B cell (primary cell): ENCODE measurements around the gene AEBP1. TPM values are rescaled to one million over a fixed set of nuclear protein-coding genes. Genes with fewer than 3 reads are reported as not detected.

Experiments
- ATAC-seq: fragments of 200-7000 bp; cut with Tn5 transposase; one replicate; pipeline ENCODE4 v1.10.0; 2021; ENCODE audit warnings: low read depth, mild to moderate bottlenecking, moderate number of reproducible peaks, moderate library complexity
- CTCF ChIA-PET: fragments of 350-600 bp; sonication (Branson Sonifier 250); formaldehyde crosslinking; loops from one replicate; lab custom pipeline; 2021; ENCODE audit warnings: antibody characterized with exemption, inconsistent platforms; lab: Charles Lee
- POLR2A ChIA-PET: fragments of 350-600 bp; sonication (Branson Sonifier 250); formaldehyde crosslinking; loops from one replicate; lab custom pipeline; 2021; ENCODE audit warnings: antibody characterized with exemption; lab: Charles Lee
- DNase-seq: peaks from one replicate; pipeline ENCODE4 v3.0.0; 2013
- H2AFZ ChIP-seq: 2 replicates; pipeline ENCODE4 v1.6.1; 2012; ENCODE audit warnings: mild to moderate bottlenecking, low read depth, low read length; ENCODE audit not compliant: insufficient read depth, poor library complexity, severe bottlenecking
- H3K27ac ChIP-seq, 2 donors: 1 replicate in 1 of 2; 2 replicates in 1 of 2; pipeline ENCODE4 v1.5.1; 2012 to 2013; ENCODE audit warnings: low read length in 2 of 2, mild to moderate bottlenecking in 2 of 2, moderate library complexity in 1 of 2
- H3K27me3 ChIP-seq, 4 experiments: fragments of 200-600 bp in 1 of 4; sonication (generic) in 1 of 4; replicated peaks in 1 of 4; 1 replicate in 2 of 4; 2 replicates in 2 of 4; pipeline versions ENCODE4 v1.6.1 to v1.7.0; 2013 to 2016; ENCODE audit warnings: low read length in 3 of 4, mild to moderate bottlenecking in 2 of 4, mixed read lengths in 1 of 4, moderate library complexity in 1 of 4; ENCODE audit not compliant: insufficient read depth in 4 of 4, control insufficient read depth in 3 of 4; ENCODE audit errors: control extremely low read depth in 1 of 4
- H3K36me3 ChIP-seq, 2 experiments: replicated peaks in 1 of 2; 1 replicate in 1 of 2; 2 replicates in 1 of 2; pipeline versions ENCODE4 v1.6.1 to v1.7.1; 2013; ENCODE audit warnings: low read length in 1 of 2; ENCODE audit not compliant: insufficient read depth in 2 of 2, control insufficient read depth in 1 of 2; ENCODE audit errors: control extremely low read depth in 1 of 2, extremely low read depth in 1 of 2
- H3K4me1 ChIP-seq, 2 donors: fragments of 200-600 bp in 1 of 2; sonication (generic) in 1 of 2; 1 replicate in 1 of 2; 2 replicates in 1 of 2; pipeline versions ENCODE4 v1.5.1 to v1.6.1; 2013 to 2017; ENCODE audit warnings: low read length in 2 of 2; ENCODE audit not compliant: control insufficient read depth in 2 of 2, insufficient read depth in 2 of 2
- H3K4me2 ChIP-seq: replicated peaks from 2 replicates; pipeline ENCODE3; 2012; ENCODE audit warnings: mild to moderate bottlenecking, low read depth, low read length; ENCODE audit not compliant: poor library complexity, severe bottlenecking
- H3K4me3 ChIP-seq, 5 experiments: fragments of 200-600 bp in 1 of 5; sonication (generic) in 1 of 5; 1 replicate in 3 of 5; 2 replicates in 2 of 5; pipeline versions ENCODE4 v1.5.1 to v1.7.0; 2011 to 2016; ENCODE audit warnings: low read length in 4 of 5, mild to moderate bottlenecking in 4 of 5, low read depth in 2 of 5, control low read depth in 1 of 5, moderate library complexity in 1 of 5; ENCODE audit not compliant: insufficient read depth in 1 of 5; ENCODE audit errors: control extremely low read depth in 1 of 5, extremely low read depth in 1 of 5
- H3K79me2 ChIP-seq: fragments of 200-600 bp; sonication (generic); one replicate; pipeline ENCODE4 v1.6.0; 2016; ENCODE audit warnings: low read length; ENCODE audit not compliant: control insufficient read depth, insufficient read depth
- H3K9ac ChIP-seq: fragments of 200-600 bp; sonication (generic); 2 replicates; pipeline ENCODE4 v1.6.1; 2017; ENCODE audit warnings: mild to moderate bottlenecking, low read length, moderate library complexity
- H3K9me3 ChIP-seq, 3 donors: one replicate each; pipeline versions ENCODE4 v1.6.1 to v1.7.1; 2013; ENCODE audit warnings: low read length in 2 of 3; ENCODE audit not compliant: control insufficient read depth in 2 of 3, insufficient read depth in 1 of 3; ENCODE audit errors: control extremely low read depth in 1 of 3
- H4K20me1 ChIP-seq: 2 replicates; pipeline ENCODE4 v1.6.0; 2012; ENCODE audit warnings: mild to moderate bottlenecking, low read length; ENCODE audit not compliant: insufficient read depth, control insufficient read depth, poor library complexity, severe bottlenecking
- H3K27ac Mint-ChIP-seq: one replicate; pipeline ENCODE4 v1.8.0; 2021; ENCODE audit warnings: mixed read lengths
- H3K27me3 Mint-ChIP-seq: one replicate; pipeline ENCODE4 v1.8.0; 2021; ENCODE audit warnings: mixed read lengths
- H3K4me1 Mint-ChIP-seq: one replicate; pipeline ENCODE4 v1.8.0; 2021; ENCODE audit warnings: mixed read lengths
- H3K4me3 Mint-ChIP-seq: one replicate; pipeline ENCODE4 v1.8.0; 2021; ENCODE audit warnings: mixed read lengths
- H3K9me3 Mint-ChIP-seq: one replicate; pipeline ENCODE4 v1.8.0; 2022; ENCODE audit warnings: mixed read lengths; ENCODE audit not compliant: insufficient read depth
- EZH2 ChIP-seq: IDR thresholded peaks from 2 replicates; pipeline ENCODE4 v1.6.1; 2012; ENCODE audit warnings: borderline replicate concordance, low read depth, mild to moderate bottlenecking, moderate library complexity, low read length; ENCODE audit not compliant: insufficient read depth, poor library complexity, severe bottlenecking
- WGBS: methylation state at CpG from one replicate; pipeline ENCODE4 v1.1.5; 2013; ENCODE audit warnings: missing lambda C conversion rate; ENCODE audit not compliant: insufficient coverage; 5-methylcytosine and 5-hydroxymethylcytosine counted together
- intact Hi-C: fragments of 100-400 bp; cut with micrococcal nuclease; formaldehyde crosslinking; loops from one replicate; pipeline ENCODE4 v1.10.0; 2022
- polyA plus RNA-seq: library from polyadenylated mRNA; depleted of rRNA; stranded (reverse); fragments of >200 nt; gene quantifications from 2 replicates; pipeline ENCODE4 v1.2.3, GENCODE V29; 2012
- total RNA-seq, 2 donors: library from RNA; stranded (reverse); fragments of 120-200 nt in 1 of 2; gene quantifications; 1 replicate in 1 of 2; 2 replicates in 1 of 2; pipeline versions ENCODE4 v1.2.3 to v1.2.4, GENCODE V29; 2013 to 2022
- TF ChIP-seq, protein P1 (sequence below): fragments of 200-600 bp; IDR thresholded peaks from one replicate; pipeline ENCODE4 v1.8.0; 2022; ENCODE audit warnings: antibody characterized with exemption, mild to moderate bottlenecking

AEBP1 gene
- total and polyA plus RNA-seq, 2 donors (not counting 1 experiment from before 2014, with no cell fraction given) = 20.2 to 36.7 TPM

DNA sequence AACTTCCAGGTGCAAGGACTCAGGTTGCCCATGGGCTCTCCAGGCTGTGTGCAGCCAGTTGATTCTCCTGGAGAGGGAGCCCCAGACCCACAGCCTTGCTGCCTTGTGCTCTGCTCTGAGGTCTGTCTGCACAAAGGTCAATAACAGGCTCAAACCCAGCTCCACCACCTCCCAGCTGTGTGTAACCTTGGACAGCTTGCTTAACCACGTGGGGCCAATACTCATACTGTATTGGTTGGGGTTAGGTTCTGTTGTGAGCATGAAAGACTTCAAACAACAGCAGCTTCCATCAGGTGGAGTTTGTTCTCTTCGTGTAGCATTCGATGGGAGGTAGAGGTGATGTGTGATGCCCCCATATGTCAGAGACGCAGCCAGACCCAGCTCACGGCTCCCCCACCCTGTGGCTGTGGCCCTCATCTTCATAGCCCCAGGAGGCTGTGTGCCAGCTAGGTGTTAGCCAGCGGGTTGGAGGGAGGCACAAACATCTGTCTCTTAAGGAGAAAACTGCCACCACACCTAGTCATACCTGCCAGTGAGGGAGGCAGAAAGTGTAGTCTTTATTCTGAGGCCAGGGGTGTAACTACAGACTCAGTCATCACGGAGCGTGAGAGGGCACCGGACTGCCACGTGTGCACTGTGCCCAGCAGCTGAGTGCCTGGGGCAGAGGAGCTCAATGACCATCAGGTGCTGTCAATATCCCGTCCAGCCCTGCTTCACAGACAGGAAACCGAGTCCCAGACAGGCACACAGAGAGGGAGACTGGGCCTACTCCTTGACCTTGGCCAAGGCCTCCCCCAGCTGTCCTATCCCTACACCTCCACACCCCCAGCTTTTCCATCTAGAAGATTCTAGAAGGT is 27.3 kb downstream of the AEBP1 start:
- no peak overlapping the region for H3K9ac ChIP-seq
- 88% methylated on average over 10 of the region's 12 CpGs for WGBS
- intact Hi-C loops = no loop called here
- ATAC-seq (no peak), DNase-seq (no peak)
- H3K36me3 ChIP-seq = no peaks in the 10 kb centered on the region
- peaks cover 0 to 3% (median 0%) of the 10 kb centered on the region in 4 experiments for H3K27me3 ChIP-seq
- H3K9me3 ChIP-seq = peaks cover 3 to 9% (median 8%) of the 10 kb centered on the region in 3 donors
- no peak overlapping the region for H3K27ac ChIP-seq
- H3K4me1 ChIP-seq = no peaks in the 10 kb centered on the region
- TF ChIP-seq, protein P1, sequence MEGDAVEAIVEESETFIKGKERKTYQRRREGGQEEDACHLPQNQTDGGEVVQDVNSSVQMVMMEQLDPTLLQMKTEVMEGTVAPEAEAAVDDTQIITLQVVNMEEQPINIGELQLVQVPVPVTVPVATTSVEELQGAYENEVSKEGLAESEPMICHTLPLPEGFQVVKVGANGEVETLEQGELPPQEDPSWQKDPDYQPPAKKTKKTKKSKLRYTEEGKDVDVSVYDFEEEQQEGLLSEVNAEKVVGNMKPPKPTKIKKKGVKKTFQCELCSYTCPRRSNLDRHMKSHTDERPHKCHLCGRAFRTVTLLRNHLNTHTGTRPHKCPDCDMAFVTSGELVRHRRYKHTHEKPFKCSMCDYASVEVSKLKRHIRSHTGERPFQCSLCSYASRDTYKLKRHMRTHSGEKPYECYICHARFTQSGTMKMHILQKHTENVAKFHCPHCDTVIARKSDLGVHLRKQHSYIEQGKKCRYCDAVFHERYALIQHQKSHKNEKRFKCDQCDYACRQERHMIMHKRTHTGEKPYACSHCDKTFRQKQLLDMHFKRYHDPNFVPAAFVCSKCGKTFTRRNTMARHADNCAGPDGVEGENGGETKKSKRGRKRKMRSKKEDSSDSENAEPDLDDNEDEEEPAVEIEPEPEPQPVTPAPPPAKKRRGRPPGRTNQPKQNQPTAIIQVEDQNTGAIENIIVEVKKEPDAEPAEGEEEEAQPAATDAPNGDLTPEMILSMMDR = no peak
- TF ChIP-seq EZH2 = no peak
- H3K79me2 ChIP-seq = no peaks in the 10 kb centered on the region
- H3K4me3 ChIP-seq = no peak overlapping the region
- H3K4me2 ChIP-seq = no peak overlapping the region
- POLR2A ChIA-PET = no interaction called here
- Mint-ChIP-seq H3K4me3 (no peak overlapping the region), H3K9me3 (peaks cover 3% of the 10 kb centered on the region), H3K4me1 (no peaks in the 10 kb centered on the region), H3K27me3 (no peaks in the 10 kb centered on the region), H3K27ac (no peak overlapping the region)
- no peaks in the 10 kb centered on the region for H4K20me1 ChIP-seq
- CTCF ChIA-PET = interaction anchor here (0.6 to 1.3 kb wide), 2 partner anchors 65 to 540 kb away, joined by 3 to 5 read pairs; no protein-coding TSS in a partner anchor
- H2AFZ ChIP-seq = no peak overlapping the region

- Histone ChIP-seq H3K36me3 (no peaks in the 10 kb centered on the region), H3K9me3 (peaks cover 3 to 9% (median 8%) of the 10 kb centered on the region in 3 donors), H3K4me2 (no peak overlapping the region), H3K79me2 (no peaks in the 10 kb centered on the region), H3K4me1 (no peaks in the 10 kb centered on the region), H3K4me3 (no peak overlapping the region), H4K20me1 (no peaks in the 10 kb centered on the region), H3K27ac (no peak overlapping the region), H3K27me3 (peaks cover 0 to 3% (median 0%) of the 10 kb centered on the region in 4 experiments), H2AFZ (no peak overlapping the region), H3K9ac (no peak overlapping the region)
- POLR2A ChIA-PET = no interaction called here
- no peak overlapping the region for H3K27ac Mint-ChIP-seq
- CTCF ChIA-PET = interaction anchor here (1.3 kb wide), 1 partner anchor 65 kb away, joined by 3 read pairs; no protein-coding TSS in a partner anchor
- WGBS = 100% methylated on average over 2 of the region's 2 CpGs
- DNase-seq (no peak), ATAC-seq (no peak)
- H3K27me3 Mint-ChIP-seq = no peaks in the 10 kb centered on the region
- intact Hi-C loops = no loop called here
- H3K4me1 Mint-ChIP-seq = no peaks in the 10 kb centered on the region
- no peak for TF ChIP-seq EZH2
- TF ChIP-seq, protein P1 = no peak
- peaks cover 3% of the 10 kb centered on the region for H3K9me3 Mint-ChIP-seq
- no peak overlapping the region for H3K4me3 Mint-ChIP-seq
Observed at GRCh38 chr7:44132039-44132438, 27.9 kb downstream of the AEBP1 start.
